H9 (cell line): ENCODE data around the gene TNPO2. TPM values are rescaled to one million over a fixed set of nuclear protein-coding genes. Genes with fewer than 3 reads are reported as not detected.

Experiments used
- DNase-seq: peaks from one replicate; pipeline ENCODE4 v3.0.0-alpha.2; 2017
- H2AFZ ChIP-seq: one replicate; pipeline ENCODE4 v1.6.1; 2013; ENCODE audit warnings: mild to moderate bottlenecking, low read length, control low read depth, moderate library complexity
- H2AK5ac ChIP-seq: 2 replicates; pipeline ENCODE4 v1.6.1; 2013; ENCODE audit warnings: low read length, control low read depth, mixed read lengths; ENCODE audit not compliant: insufficient read length
- H2BK120ac ChIP-seq: one replicate; pipeline ENCODE4 v1.6.1; 2013; ENCODE audit warnings: low read depth, mild to moderate bottlenecking, low read length, control low read depth, inconsistent platforms; ENCODE audit not compliant: poor library complexity, severe bottlenecking
- H2BK12ac ChIP-seq: 2 replicates; pipeline ENCODE4 v1.6.1; 2013; ENCODE audit warnings: low read length, control low read depth, mixed read lengths, low read depth; ENCODE audit not compliant: insufficient read length
- H2BK15ac ChIP-seq: 2 replicates; pipeline ENCODE4 v1.6.1; 2013; ENCODE audit warnings: low read depth, low read length, control low read depth
- H2BK20ac ChIP-seq: one replicate; pipeline ENCODE4 v1.6.1; 2013; ENCODE audit warnings: low read depth, mild to moderate bottlenecking, low read length, control low read depth, inconsistent platforms; ENCODE audit not compliant: poor library complexity, severe bottlenecking
- H2BK5ac ChIP-seq: 2 replicates; pipeline ENCODE4 v1.6.1; 2013; ENCODE audit warnings: low read length, control low read depth, mixed read lengths; ENCODE audit not compliant: insufficient read length
- H3K14ac ChIP-seq: 2 replicates; pipeline ENCODE4 v1.6.1; 2013; ENCODE audit warnings: low read length, control low read depth; ENCODE audit not compliant: insufficient read depth
- H3K18ac ChIP-seq: 2 replicates; pipeline ENCODE4 v1.6.1; 2013; ENCODE audit warnings: low read depth, mild to moderate bottlenecking, mixed read lengths, low read length, control low read depth; ENCODE audit not compliant: insufficient read length
- H3K23ac ChIP-seq: 2 replicates; pipeline ENCODE4 v1.6.1; 2013; ENCODE audit warnings: low read length, control low read depth, mixed read lengths, low read depth; ENCODE audit not compliant: insufficient read length
- H3K23me2 ChIP-seq: 2 replicates; pipeline ENCODE4 v1.6.1; 2013; ENCODE audit warnings: low read depth, mild to moderate bottlenecking, mixed read lengths, low read length, control low read depth; ENCODE audit not compliant: insufficient read length, poor library complexity, severe bottlenecking
- H3K27ac ChIP-seq: 2 replicates; pipeline ENCODE4 v1.5.1; 2013; ENCODE audit warnings: low read length, control low read depth, mixed read lengths, low read depth; ENCODE audit not compliant: insufficient read length
- H3K27me3 ChIP-seq: 2 replicates; pipeline ENCODE4 v1.6.1; 2013; ENCODE audit warnings: low read length, control low read depth, inconsistent platforms; ENCODE audit not compliant: insufficient read depth
- H3K4ac ChIP-seq: 2 replicates; pipeline ENCODE4 v1.6.1; 2013; ENCODE audit warnings: low read depth, mild to moderate bottlenecking, control low read depth, inconsistent platforms, low read length, moderate library complexity
- H3K4me1 ChIP-seq: 2 replicates; pipeline ENCODE4 v1.6.1; 2013; ENCODE audit warnings: low read length, control low read depth, inconsistent platforms; ENCODE audit not compliant: insufficient read depth
- H3K4me2 ChIP-seq: 2 replicates; pipeline ENCODE4 v1.6.1; 2013; ENCODE audit warnings: low read length, control low read depth, mixed read lengths; ENCODE audit not compliant: insufficient read length, insufficient read depth
- H3K56ac ChIP-seq: 2 replicates; pipeline ENCODE4 v1.6.1; 2013; ENCODE audit warnings: low read depth, mild to moderate bottlenecking, mixed read lengths, low read length, control low read depth; ENCODE audit not compliant: insufficient read length
- H3K79me1 ChIP-seq: 2 replicates; pipeline ENCODE4 v1.6.1; 2013; ENCODE audit warnings: low read depth, mild to moderate bottlenecking, moderate library complexity, low read length, control low read depth, inconsistent platforms; ENCODE audit not compliant: insufficient read depth, poor library complexity, severe bottlenecking
- H3K79me2 ChIP-seq: 2 replicates; pipeline ENCODE4 v1.6.1; 2013; ENCODE audit warnings: low read length, control low read depth, inconsistent platforms; ENCODE audit not compliant: insufficient read depth
- H3K9ac ChIP-seq: 2 replicates; pipeline ENCODE4 v1.6.1; 2013; ENCODE audit warnings: low read length, control low read depth, mixed read lengths; ENCODE audit not compliant: insufficient read length; ENCODE audit errors: extremely low read depth
- H3K9me3 ChIP-seq: one replicate; pipeline ENCODE4 v1.6.1; 2013; ENCODE audit warnings: low read depth, low read length, inconsistent platforms; ENCODE audit not compliant: control insufficient read depth
- H3T11ph ChIP-seq: one replicate; pipeline ENCODE4 v1.6.1; 2013; ENCODE audit warnings: mild to moderate bottlenecking, low read length, control low read depth, inconsistent platforms
- H4K20me1 ChIP-seq: one replicate; pipeline ENCODE4 v1.6.1; 2013; ENCODE audit not compliant: control insufficient read depth, insufficient read length, insufficient read depth
- H4K5ac ChIP-seq: 2 replicates; pipeline ENCODE4 v1.6.1; 2013; ENCODE audit warnings: low read depth, mild to moderate bottlenecking, mixed read lengths, low read length, control low read depth; ENCODE audit not compliant: insufficient read length
- H4K8ac ChIP-seq: replicated peaks from 2 replicates; pipeline ENCODE4 v1.6.1; 2013; ENCODE audit warnings: low read length, control low read depth, mixed read lengths, low read depth; ENCODE audit not compliant: insufficient read length
- H4K91ac ChIP-seq: 2 replicates; pipeline ENCODE4 v1.6.1; 2013; ENCODE audit warnings: low read depth, mild to moderate bottlenecking, moderate library complexity, mixed read lengths, low read length, control low read depth; ENCODE audit not compliant: insufficient read length
- H3K27ac Mint-ChIP-seq, 3 experiments: 2 replicates in 2 of 3; 3 replicates in 1 of 3; pipeline ENCODE4 v1.8.0; 2020 to 2021; ENCODE audit warnings: mixed read lengths in 3 of 3, mild to moderate bottlenecking in 1 of 3, moderate library complexity in 1 of 3
- H3K27me3 Mint-ChIP-seq: 2 replicates; pipeline ENCODE4 v1.8.0; 2021; ENCODE audit warnings: low read depth, mild to moderate bottlenecking, moderate library complexity, mixed read lengths
- H3K36me3 Mint-ChIP-seq, 3 experiments: 2 replicates in 2 of 3; 3 replicates in 1 of 3; pipeline ENCODE4 v1.8.0; 2020 to 2021; ENCODE audit warnings: low read depth in 3 of 3, mixed read lengths in 3 of 3; ENCODE audit not compliant: insufficient read depth in 1 of 3
- H3K4me1 Mint-ChIP-seq, 2 experiments: 2 replicates each; pipeline ENCODE4 v1.8.0; 2020; ENCODE audit warnings: mixed read lengths in 2 of 2
- H3K4me3 Mint-ChIP-seq, 2 experiments: 2 replicates in 1 of 2; 3 replicates in 1 of 2; pipeline ENCODE4 v1.8.0; 2020 to 2021; ENCODE audit warnings: mild to moderate bottlenecking in 2 of 2, mixed read lengths in 2 of 2, moderate library complexity in 1 of 2
- H3K9me3 Mint-ChIP-seq, 2 experiments: 2 replicates in 1 of 2; 3 replicates in 1 of 2; pipeline ENCODE4 v1.8.0; 2020; ENCODE audit warnings: mild to moderate bottlenecking in 2 of 2, mixed read lengths in 2 of 2, moderate library complexity in 1 of 2
- CTCF ChIP-seq: fragments of 200-600 bp; sonication (generic); conservative IDR thresholded peaks from 3 replicates; pipeline ENCODE4 v1.8.0; 2021; ENCODE audit warnings: antibody characterized with exemption, mild to moderate bottlenecking
- WGBS: extraction: QIAGEN DNeasy Blood & Tissue Kit; methylation state at CpG from one replicate; pipeline ENCODE4 v1.1.7; 2013; ENCODE audit warnings: missing lambda C conversion rate, low lambda C conversion rate, mixed read lengths; ENCODE audit not compliant: insufficient read length; ENCODE audit errors: extremely low coverage; 5-methylcytosine and 5-hydroxymethylcytosine counted together
- total RNA-seq: library from RNA; stranded (reverse); gene quantifications from 2 replicates; pipeline ENCODE4 v1.2.1, GENCODE V29; 2021

TNPO2 gene
- total RNA-seq, 1 experiment from 2014 or later = 159 TPM

GRCh38 chr19:12695096-12695495, 28.6 kb downstream of the TNPO2 start:
- H3K4me2 ChIP-seq = no peak overlapping the region
- H3K9me3 Mint-ChIP-seq = no peaks in the 10 kb centered on the region

More at GRCh38 chr19:12695096-12695495, 28.6 kb downstream of the TNPO2 start:
- Histone ChIP-seq H2BK20ac (no peak overlapping the region), H3K27ac (no peak overlapping the region), H4K8ac (no peak overlapping the region), H3K4me1 (0 out of 2 replicates have a peak, but pooled peaks cover 2% of the 10 kb centered on the region), H3K56ac (no peak overlapping the region), H3K18ac (no peak overlapping the region), H3K27me3 (no peaks in the 10 kb centered on the region), H2BK15ac (no peak overlapping the region), H4K20me1 (peaks cover 3% of the 10 kb centered on the region), H3K14ac (no peak overlapping the region), H3K23ac (no peak overlapping the region), H3K9ac (no peak overlapping the region), H3K23me2 (peaks cover 4% of the 10 kb centered on the region), H2AFZ (no peak overlapping the region), H4K5ac (no peak overlapping the region), H2AK5ac (no peak overlapping the region), H4K91ac (no peak overlapping the region), H2BK120ac (no peak overlapping the region), H2BK12ac (no peak overlapping the region), H3K9me3 (no peaks in the 10 kb centered on the region), H3T11ph (no peak overlapping the region), H3K79me2 (no peaks in the 10 kb centered on the region), H3K79me1 (no peaks in the 10 kb centered on the region), H3K4ac (no peak overlapping the region), H2BK5ac (no peak overlapping the region)
- no peak for TF ChIP-seq CTCF
- H3K4me1 Mint-ChIP-seq = 0 out of 4 replicates have a peak, but pooled peaks cover 0 to 2% of the 10 kb centered on the region in 2 experiments
- DNase-seq = no peak
- WGBS = no CpG with 5 or more reads among the region's 2 CpGs
- peak overlapping the region; percentile 82 to 89; a peak in 1 of 5 replicates for H3K4me3 Mint-ChIP-seq
- no peaks in the 10 kb centered on the region; the same call in 1 of the 2 replicates for H3K27me3 Mint-ChIP-seq
- no peak overlapping the region for H3K27ac Mint-ChIP-seq
- peaks cover 2 to 20% (median 11%) of the 10 kb centered on the region in 3 experiments; a peak in 6 of 7 replicates for H3K36me3 Mint-ChIP-seq
